Measurements from ENCODE around the gene PDE4A. TPM values are rescaled to one million over a fixed set of nuclear protein-coding genes. Genes with fewer than 3 reads are reported as not detected.
"Not testable (repeated sequence)": the region's sequence is repeated elsewhere in the genome, so short reads cannot be mapped to it uniquely, and the experiment has no call there.

Gene PDE4A
- 3.3 TPM for total RNA-seq

- FAIRE-seq, result no peak
- DNase-seq (ENCODE audit: low spot score in 2 of 2), result peak in 1 of 2 donors; percentile 34
Observed at GRCh38 chr19:10420444-10421239, at the start of gene PDE4A. TSS of gene PDE4A (plus strand) at chr19:10420538. CDS start at chr19:10420765, 227 bp downstream.

- FAIRE-seq, result no peak
- no peak for DNase-seq (ENCODE audit: low spot score in 2 of 2)
Observed at GRCh38 chr19:10372690-10373089, 47.6 kb upstream of the PDE4A start.

GRCh38 chr19:10374931-10375330 lies 45.4 kb upstream of the PDE4A start:
- DNase-seq (ENCODE audit: low spot score in 2 of 2) (no peak), FAIRE-seq (no peak)

GRCh38 chr19:10377140-10377640 lies 43.1 kb upstream of the PDE4A start:
- DNase-seq (ENCODE audit: low spot score in 2 of 2); FAIRE-seq: not testable (repeated sequence)

- no peak for DNase-seq (ENCODE audit: low spot score in 2 of 2)
- FAIRE-seq, result no peak
Observed at GRCh38 chr19:10378124-10378523, 42.2 kb upstream of the PDE4A start.

GRCh38 chr19:10379880-10380312 lies 40.4 kb upstream of the PDE4A start:
- peak in 1 of 2 donors; percentile 12 for DNase-seq (ENCODE audit: low spot score in 2 of 2)
- no peak for FAIRE-seq

- FAIRE-seq (peak; percentile 97), DNase-seq (ENCODE audit: low spot score in 2 of 2) (peak; percentile 93 to 99)
Observed at GRCh38 chr19:10380313-10381102, 39.8 kb upstream of the PDE4A start, which contains the start of gene TYK2. TSS of gene TYK2 (minus strand) at chr19:10380572. CDS start at chr19:10378406, 2,166 bp downstream.

GRCh38 chr19:10383223-10383499 lies 37.2 kb upstream of the PDE4A start:
- not testable (repeated sequence) for DNase-seq (ENCODE audit: low spot score in 2 of 2); FAIRE-seq

- FAIRE-seq, result no peak
- DNase-seq (ENCODE audit: low spot score in 2 of 2), result no peak
Observed at GRCh38 chr19:10384580-10384979, 35.8 kb upstream of the PDE4A start.

- DNase-seq (ENCODE audit: low spot score in 2 of 2) (peak; percentile 65 to 70), FAIRE-seq (no peak)
Observed at GRCh38 chr19:10388957-10389356, 31.4 kb upstream of the PDE4A start.

GRCh38 chr19:10389863-10390262 lies 30.5 kb upstream of the PDE4A start:
- no peak for FAIRE-seq
- no peak for DNase-seq (ENCODE audit: low spot score in 2 of 2)

GRCh38 chr19:10390652-10391286 lies 29.6 kb upstream of the PDE4A start:
- DNase-seq (ENCODE audit: low spot score in 2 of 2) (peak in 1 of 2 donors; percentile 61), FAIRE-seq (no peak)

GRCh38 chr19:10392120-10392519 lies 28.2 kb upstream of the PDE4A start:
- FAIRE-seq (no peak), DNase-seq (ENCODE audit: low spot score in 2 of 2) (no peak)

- FAIRE-seq, result no peak
Observed at GRCh38 chr19:10393137-10393536, 27.2 kb upstream of the PDE4A start.

GRCh38 chr19:10395003-10395402 lies 25.3 kb upstream of the PDE4A start:
- FAIRE-seq, result no peak
- peak in 1 of 2 donors; percentile 17 for DNase-seq (ENCODE audit: low spot score in 2 of 2)

More at GRCh38 chr19:10393137-10393536, 27.2 kb upstream of the PDE4A start:
- no peak for DNase-seq (ENCODE audit: low spot score in 2 of 2)

GRCh38 chr19:10395436-10395835 lies 24.9 kb upstream of the PDE4A start:
- FAIRE-seq, result no peak

GRCh38 chr19:10395917-10396316 lies 24.4 kb upstream of the PDE4A start:
- no peak for FAIRE-seq
- DNase-seq (ENCODE audit: low spot score in 2 of 2), result peak in 1 of 2 donors; percentile 16

More at GRCh38 chr19:10395436-10395835, 24.9 kb upstream of the PDE4A start:
- DNase-seq (ENCODE audit: low spot score in 2 of 2), result no peak

GRCh38 chr19:10398819-10399218 lies 21.5 kb upstream of the PDE4A start:
- DNase-seq (ENCODE audit: low spot score in 2 of 2) (no peak), FAIRE-seq (no peak)

- FAIRE-seq; DNase-seq (ENCODE audit: low spot score in 2 of 2): not testable (repeated sequence)
Observed at GRCh38 chr19:10399340-10399739, 21.0 kb upstream of the PDE4A start.

GRCh38 chr19:10399878-10400277 lies 20.5 kb upstream of the PDE4A start:
- DNase-seq (ENCODE audit: low spot score in 2 of 2), result no peak
- FAIRE-seq, result no peak
